Common myeloid progenitor, CD34-positive (primary cell): ENCODE measurements around the gene ITSN1.

Experiments
- CTCF ChIA-PET: fragments of 350-600 bp; sonication (Branson Sonifier 250); formaldehyde crosslinking; loops from one replicate; lab custom pipeline; 2021; ENCODE audit warnings: antibody characterized with exemption; lab: Charles Lee
- POLR2A ChIA-PET: fragments of 350-600 bp; sonication (Branson Sonifier 250); formaldehyde crosslinking; loops from one replicate; lab custom pipeline; 2021; ENCODE audit warnings: antibody characterized with exemption; lab: Charles Lee
- DNase-seq, 3 donors: peaks; one replicate each; pipeline versions ENCODE4 v3.0.0 to v3.0.0-alpha.2; 2013
- H3K27ac ChIP-seq, 2 experiments: 1 replicate in 1 of 2; 2 replicates in 1 of 2; pipeline ENCODE4 v1.7.0; 2013; ENCODE audit warnings: inconsistent platforms in 2 of 2, low read length in 2 of 2, mild to moderate bottlenecking in 2 of 2, low read depth in 1 of 2, moderate library complexity in 1 of 2; ENCODE audit not compliant: severe bottlenecking in 2 of 2, insufficient read depth in 1 of 2, poor library complexity in 1 of 2
- H3K27me3 ChIP-seq, 5 experiments: replicated peaks in 2 of 5; 1 replicate in 3 of 5; 2 replicates in 2 of 5; pipeline versions ENCODE4 v1.6.1 to v1.7.0; 2013; ENCODE audit warnings: low read length in 4 of 5, mild to moderate bottlenecking in 2 of 5, moderate library complexity in 2 of 5, inconsistent platforms in 1 of 5; ENCODE audit not compliant: insufficient read depth in 5 of 5, control insufficient read depth in 4 of 5
- H3K36me3 ChIP-seq, 4 experiments: 1 replicate in 2 of 4; 2 replicates in 2 of 4; pipeline versions ENCODE4 v1.6.1 to v1.7.0; 2013; ENCODE audit warnings: low read length in 3 of 4, control low read depth in 1 of 4, mild to moderate bottlenecking in 1 of 4; ENCODE audit not compliant: control insufficient read depth in 4 of 4, insufficient read depth in 4 of 4
- H3K4me1 ChIP-seq, 4 experiments: 1 replicate in 3 of 4; 2 replicates in 1 of 4; pipeline versions ENCODE4 v1.6.1 to v1.7.1; 2013; ENCODE audit warnings: low read length in 3 of 4, mild to moderate bottlenecking in 3 of 4, control low read depth in 1 of 4, inconsistent platforms in 1 of 4, moderate library complexity in 1 of 4; ENCODE audit not compliant: control insufficient read depth in 4 of 4, insufficient read depth in 4 of 4; ENCODE audit errors: control extremely low read depth in 1 of 4
- H3K4me3 ChIP-seq, 7 experiments: 1 replicate in 4 of 7; 2 replicates in 3 of 7; pipeline versions ENCODE4 v1.5.1 to v1.7.0; 2013; ENCODE audit warnings: mild to moderate bottlenecking in 7 of 7, low read length in 6 of 7, moderate library complexity in 6 of 7, inconsistent platforms in 2 of 7, low read depth in 2 of 7, control low read depth in 1 of 7; ENCODE audit not compliant: insufficient read depth in 4 of 7, control insufficient read depth in 1 of 7; ENCODE audit errors: extremely low read depth in 1 of 7
- H3K9me3 ChIP-seq, 5 experiments: 1 replicate in 4 of 5; 2 replicates in 1 of 5; pipeline versions ENCODE4 v1.6.1 to v1.7.1; 2013; ENCODE audit warnings: low read length in 4 of 5, mild to moderate bottlenecking in 2 of 5, inconsistent platforms in 1 of 5, low read depth in 1 of 5, moderate library complexity in 1 of 5; ENCODE audit not compliant: control insufficient read depth in 4 of 5, insufficient read depth in 2 of 5; ENCODE audit errors: control extremely low read depth in 1 of 5
- WGBS: methylation state at CpG from one replicate; pipeline ENCODE4 v1.1.5; 2013; ENCODE audit not compliant: insufficient coverage; 5-methylcytosine and 5-hydroxymethylcytosine counted together

ITSN1 gene

GRCh38 chr21:33831962-33832659 lies 189.8 kb downstream of the ITSN1 start:
- POLR2A ChIA-PET: no interaction called here
- H3K27me3 ChIP-seq: no peaks in the 10 kb centered on the region
- no peak for DNase-seq
- H3K36me3 ChIP-seq: no peaks in the 10 kb centered on the region
- no peak overlapping the region for H3K27ac ChIP-seq
- WGBS: 98% methylated on average over 14 of the region's 17 CpGs
- H3K9me3 ChIP-seq: peaks cover 0 to 2% (median 0%) of the 10 kb centered on the region in 5 experiments
- H3K4me3 ChIP-seq: no peak overlapping the region
- H3K4me1 ChIP-seq: no peaks in the 10 kb centered on the region
- CTCF ChIA-PET: no interaction called here

GRCh38 chr21:33834801-33835500 lies 192.7 kb downstream of the ITSN1 start:
- no peak overlapping the region for H3K4me3 ChIP-seq
- ChIA-PET CTCF (no interaction called here), POLR2A (no interaction called here)
- no peaks in the 10 kb centered on the region for H3K9me3 ChIP-seq
- no peak for DNase-seq
- no peaks in the 10 kb centered on the region for H3K4me1 ChIP-seq
- 97% methylated on average over 3 of the region's 5 CpGs for WGBS
- H3K27ac ChIP-seq: no peak overlapping the region
- H3K36me3 ChIP-seq: no peaks in the 10 kb centered on the region
- H3K27me3 ChIP-seq: no peaks in the 10 kb centered on the region

GRCh38 chr21:33835920-33836319 lies 193.6 kb downstream of the ITSN1 start:
- H3K27ac ChIP-seq: no peak overlapping the region
- no peak overlapping the region for H3K4me3 ChIP-seq
- 100% methylated on average over 3 of the region's 4 CpGs for WGBS
- POLR2A ChIA-PET: no interaction called here
- CTCF ChIA-PET: no interaction called here
- H3K4me1 ChIP-seq: no peaks in the 10 kb centered on the region
- no peak for DNase-seq
- no peaks in the 10 kb centered on the region for H3K27me3 ChIP-seq
- H3K36me3 ChIP-seq: no peaks in the 10 kb centered on the region
- H3K9me3 ChIP-seq: no peaks in the 10 kb centered on the region

- Histone ChIP-seq H3K4me1 (no peaks in the 10 kb centered on the region), H3K9me3 (no peaks in the 10 kb centered on the region), H3K36me3 (no peaks in the 10 kb centered on the region), H3K27me3 (no peaks in the 10 kb centered on the region), H3K4me3 (no peak overlapping the region), H3K27ac (no peak overlapping the region)
- no peak for DNase-seq
- 97% methylated on average over 9 of the region's 11 CpGs for WGBS
- ChIA-PET POLR2A (no interaction called here), CTCF (no interaction called here)
Measured at GRCh38 chr21:33836408-33836807, 194.1 kb downstream of the ITSN1 start.

GRCh38 chr21:33839167-33839716 lies 196.9 kb downstream of the ITSN1 start:
- H3K4me3 ChIP-seq: no peak overlapping the region
- H3K36me3 ChIP-seq: no peaks in the 10 kb centered on the region
- no peaks in the 10 kb centered on the region for H3K9me3 ChIP-seq
- ChIA-PET POLR2A (no interaction called here), CTCF (interaction anchor here (0.7 kb wide), 1 partner anchor 38 kb away, joined by 3 read pairs; no protein-coding TSS in a partner anchor)
- no peak overlapping the region for H3K27ac ChIP-seq
- no peak for DNase-seq
- 100% methylated on average over 2 of the region's 5 CpGs for WGBS
- H3K4me1 ChIP-seq: no peaks in the 10 kb centered on the region
- no peaks in the 10 kb centered on the region for H3K27me3 ChIP-seq

GRCh38 chr21:33839806-33840205 lies 197.5 kb downstream of the ITSN1 start:
- H3K27me3 ChIP-seq: no peaks in the 10 kb centered on the region
- 95% methylated on average over 4 of the region's 5 CpGs for WGBS
- H3K4me1 ChIP-seq: no peaks in the 10 kb centered on the region
- ChIA-PET POLR2A (no interaction called here), CTCF (no interaction called here)
- no peak overlapping the region for H3K27ac ChIP-seq
- H3K4me3 ChIP-seq: no peak overlapping the region
- H3K9me3 ChIP-seq: peaks cover 0 to under 1% (median 0%) of the 10 kb centered on the region in 5 experiments
- no peak for DNase-seq
- H3K36me3 ChIP-seq: no peaks in the 10 kb centered on the region

GRCh38 chr21:33840771-33841170 lies 198.5 kb downstream of the ITSN1 start:
- no peaks in the 10 kb centered on the region for H3K36me3 ChIP-seq
- no peaks in the 10 kb centered on the region for H3K27me3 ChIP-seq
- POLR2A ChIA-PET: no interaction called here
- 96% methylated on average over 4 of the region's 5 CpGs for WGBS
- no peak overlapping the region for H3K27ac ChIP-seq
- no peak overlapping the region for H3K4me3 ChIP-seq
- H3K9me3 ChIP-seq: peaks cover 0 to 5% (median under 1%) of the 10 kb centered on the region in 5 experiments
- no peaks in the 10 kb centered on the region for H3K4me1 ChIP-seq
- DNase-seq: no peak
- CTCF ChIA-PET: no interaction called here
